GM19395 (cell line): ENCODE measurements around the gene RPF1.

Experiments used
- ATAC-seq: cut with Tn5 transposase; IDR thresholded peaks from one replicate; pipeline ENCODE4 v1.9.1; 2021; ENCODE audit warnings: mild to moderate bottlenecking, moderate library complexity; ENCODE audit not compliant: unreplicated experiment

Gene RPF1

GRCh38 chr1:84541679-84542078 is 62.6 kb downstream of the RPF1 start:
- no peak for ATAC-seq
